Mesenchymal stem cell (in vitro differentiated cells and primary cell): Measurements from ENCODE around the gene TICAM1.

Experiments
- DNase-seq: peaks from one replicate; pipeline ENCODE4 v3.0.0-alpha.2; 2013
- H2AFZ ChIP-seq: one replicate; pipeline ENCODE4 v1.6.1; 2013; ENCODE audit warnings: low read depth, mild to moderate bottlenecking, control low read depth, inconsistent platforms, low read length, moderate library complexity
- H2AK5ac ChIP-seq: 2 replicates; pipeline ENCODE4 v1.6.1; 2013; ENCODE audit warnings: low read length, moderate library complexity, mild to moderate bottlenecking, inconsistent platforms; ENCODE audit not compliant: severe bottlenecking
- H2BK120ac ChIP-seq: one replicate; pipeline ENCODE4 v1.6.1; 2013; ENCODE audit warnings: low read depth, mild to moderate bottlenecking, inconsistent platforms, low read length, moderate library complexity
- H2BK12ac ChIP-seq, 2 experiments: one replicate each; pipeline ENCODE4 v1.6.1; 2013; ENCODE audit warnings: inconsistent platforms in 2 of 2, low read length in 2 of 2, mild to moderate bottlenecking in 2 of 2, moderate library complexity in 2 of 2, control low read depth in 1 of 2
- H2BK15ac ChIP-seq: one replicate; pipeline ENCODE4 v1.6.1; 2013; ENCODE audit warnings: mild to moderate bottlenecking, low read depth, inconsistent platforms; ENCODE audit not compliant: poor library complexity, severe bottlenecking
- H2BK5ac ChIP-seq: 2 replicates; pipeline ENCODE4 v1.6.1; 2013; ENCODE audit warnings: low read depth, mild to moderate bottlenecking, low read length, control low read depth, inconsistent platforms; ENCODE audit not compliant: poor library complexity, severe bottlenecking
- H3K14ac ChIP-seq, 2 experiments: one replicate each; pipeline ENCODE4 v1.6.1; 2013; ENCODE audit warnings: inconsistent platforms in 2 of 2, low read length in 2 of 2, control low read depth in 1 of 2, mild to moderate bottlenecking in 1 of 2, moderate library complexity in 1 of 2
- H3K18ac ChIP-seq, 2 experiments: one replicate each; pipeline ENCODE4 v1.6.1; 2013; ENCODE audit warnings: inconsistent platforms in 2 of 2, low read length in 2 of 2, control low read depth in 1 of 2, low read depth in 1 of 2, mild to moderate bottlenecking in 1 of 2
- H3K23ac ChIP-seq, 2 experiments: one replicate each; pipeline ENCODE4 v1.6.1; 2013; ENCODE audit warnings: inconsistent platforms in 2 of 2, low read length in 2 of 2, mild to moderate bottlenecking in 2 of 2, moderate library complexity in 2 of 2, control low read depth in 1 of 2
- H3K27ac ChIP-seq: 2 replicates; pipeline ENCODE4 v1.5.1; 2013; ENCODE audit warnings: mild to moderate bottlenecking, moderate library complexity, low read length, control low read depth, inconsistent platforms; ENCODE audit not compliant: poor library complexity, severe bottlenecking
- H3K27me3 ChIP-seq, 2 experiments: 2 replicates each; pipeline versions ENCODE4 v1.6.1 to v1.7.0; 2013; ENCODE audit warnings: low read length in 2 of 2, mild to moderate bottlenecking in 2 of 2, moderate library complexity in 2 of 2, control low read depth in 1 of 2, inconsistent platforms in 1 of 2; ENCODE audit not compliant: control insufficient read depth in 1 of 2, insufficient read depth in 1 of 2
- H3K36me3 ChIP-seq, 2 experiments: 2 replicates each; pipeline versions ENCODE4 v1.6.1 to v1.7.0; 2013; ENCODE audit warnings: low read length in 2 of 2, control low read depth in 1 of 2, inconsistent platforms in 1 of 2, low read depth in 1 of 2, mild to moderate bottlenecking in 1 of 2; ENCODE audit not compliant: insufficient read depth in 2 of 2, control insufficient read depth in 1 of 2
- H3K4ac ChIP-seq, 2 experiments: one replicate each; pipeline ENCODE4 v1.6.1; 2013; ENCODE audit warnings: inconsistent platforms in 2 of 2, low read length in 2 of 2, mild to moderate bottlenecking in 2 of 2, moderate library complexity in 2 of 2, control low read depth in 1 of 2, low read depth in 1 of 2
- H3K4me1 ChIP-seq: 2 replicates; pipeline ENCODE4 v1.6.1; 2013; ENCODE audit warnings: low read depth, low read length, control low read depth; ENCODE audit not compliant: control insufficient read depth, insufficient read depth
- H3K4me2 ChIP-seq: 2 replicates; pipeline ENCODE4 v1.6.1; 2013; ENCODE audit warnings: low read length, mild to moderate bottlenecking, inconsistent platforms; ENCODE audit not compliant: poor library complexity, severe bottlenecking
- H3K4me3 ChIP-seq, 2 experiments: 2 replicates each; pipeline versions ENCODE4 v1.5.1 to v1.7.0; 2013; ENCODE audit warnings: low read length in 2 of 2, mild to moderate bottlenecking in 2 of 2, control low read depth in 1 of 2, low read depth in 1 of 2; ENCODE audit not compliant: insufficient read depth in 1 of 2
- H3K79me1 ChIP-seq: replicated peaks from 2 replicates; pipeline ENCODE4 v1.6.1; 2013; ENCODE audit warnings: mild to moderate bottlenecking, control low read depth, low read length, inconsistent platforms; ENCODE audit not compliant: poor library complexity, severe bottlenecking
- H3K9ac ChIP-seq: 2 replicates; pipeline ENCODE4 v1.7.0; 2013; ENCODE audit warnings: mild to moderate bottlenecking, low read length, moderate library complexity
- H3K9me3 ChIP-seq: 2 replicates; pipeline ENCODE4 v1.7.0; 2013; ENCODE audit warnings: mild to moderate bottlenecking, low read length; ENCODE audit not compliant: control insufficient read depth
- H4K8ac ChIP-seq: one replicate; pipeline ENCODE4 v1.6.1; 2013; ENCODE audit warnings: inconsistent platforms, mild to moderate bottlenecking, low read length, moderate library complexity
- H4K91ac ChIP-seq: one replicate; pipeline ENCODE4 v1.6.1; 2013; ENCODE audit warnings: mild to moderate bottlenecking, low read length, inconsistent platforms
- WGBS: methylation state at CpG from one replicate; pipeline ENCODE4 v1.1.7; 2013; ENCODE audit warnings: mixed read lengths; 5-methylcytosine and 5-hydroxymethylcytosine counted together

Gene TICAM1

DNA sequence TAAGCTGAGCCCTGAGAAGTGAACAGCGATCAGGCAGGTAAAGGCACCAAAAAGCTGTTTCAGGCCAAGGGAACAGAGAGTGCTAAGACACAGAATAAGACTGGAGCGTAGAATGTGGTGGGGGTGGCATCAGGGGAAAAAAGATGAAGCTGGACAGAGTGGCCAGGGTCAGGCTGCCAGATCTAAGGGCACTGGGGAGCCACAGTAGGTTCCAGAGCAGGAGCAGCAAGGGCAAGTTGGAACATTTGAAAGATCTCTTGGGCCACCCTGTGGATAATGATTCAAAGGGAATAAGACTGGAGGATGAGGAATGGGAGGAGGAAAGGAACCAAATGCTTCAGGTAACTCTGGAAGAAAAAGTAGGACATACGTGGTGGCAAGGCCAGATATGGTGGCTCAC is 42.4 kb upstream of the TICAM1 start:
- H3K23ac ChIP-seq: no peak overlapping the region
- no peak for DNase-seq
- H2BK15ac ChIP-seq: peak overlapping the region; percentile 46
- H4K91ac ChIP-seq: no peak overlapping the region
- H3K14ac ChIP-seq: no peak overlapping the region
- WGBS: 89% methylated on average over 3 of the region's 3 CpGs
- H3K36me3 ChIP-seq: no peaks in the 10 kb centered on the region
- H3K4me1 ChIP-seq: peaks cover 21% of the 10 kb centered on the region
- no peak overlapping the region for H3K4me3 ChIP-seq
- no peak overlapping the region for H3K9ac ChIP-seq
- H3K4ac ChIP-seq: no peak overlapping the region
- peak overlapping the region; percentile 69 for H2AK5ac ChIP-seq
- no peak overlapping the region for H3K27ac ChIP-seq
- no peak overlapping the region for H2BK12ac ChIP-seq
- H3K79me1 ChIP-seq: no peaks in the 10 kb centered on the region
- no peaks in the 10 kb centered on the region for H3K9me3 ChIP-seq
- H2AFZ ChIP-seq: no peak overlapping the region
- no peaks in the 10 kb centered on the region for H3K27me3 ChIP-seq
- no peak overlapping the region for H3K18ac ChIP-seq
- H2BK120ac ChIP-seq: no peak overlapping the region
- H4K8ac ChIP-seq: no peak overlapping the region
- H2BK5ac ChIP-seq: no peak overlapping the region
- H3K4me2 ChIP-seq: no peak overlapping the region

DNA sequence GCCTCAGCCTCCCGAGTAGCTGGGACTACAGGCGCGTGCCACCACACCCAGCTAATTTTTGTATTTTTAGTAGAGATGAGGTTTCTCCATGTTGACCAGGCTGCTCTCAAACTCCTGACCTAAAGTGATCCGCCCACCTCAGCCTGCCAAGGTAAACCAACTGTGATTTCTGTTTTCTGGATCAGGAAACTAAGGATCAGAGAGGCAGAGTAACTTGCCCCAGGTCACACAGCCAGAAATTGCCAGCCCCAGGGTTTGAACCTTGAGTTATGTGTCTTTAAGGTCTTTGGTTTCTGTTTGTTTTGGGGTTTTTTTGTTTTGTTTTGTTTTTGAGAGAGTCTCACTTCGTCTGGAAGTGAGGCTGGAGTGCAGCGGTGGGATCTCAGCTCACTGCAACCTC is 40.2 kb upstream of the TICAM1 start:
- Histone ChIP-seq H3K4me1 (peaks cover 9% of the 10 kb centered on the region), H3K27ac (no peak overlapping the region), H3K4me3 (no peak overlapping the region), H2AFZ (no peak overlapping the region), H3K14ac (no peak overlapping the region), H3K79me1 (peaks cover 1% of the 10 kb centered on the region), H4K91ac (no peak overlapping the region), H2AK5ac (peak overlapping the region; percentile 32), H3K9me3 (no peaks in the 10 kb centered on the region), H3K18ac (no peak overlapping the region), H3K4me2 (no peak overlapping the region), H3K36me3 (no peaks in the 10 kb centered on the region), H2BK5ac (peak overlapping the region; percentile 62), H4K8ac (no peak overlapping the region), H2BK120ac (no peak overlapping the region), H2BK12ac (peak overlapping the region in 1 of 2 experiments; percentile 60), H3K9ac (no peak overlapping the region), H3K23ac (no peak overlapping the region), H3K27me3 (no peaks in the 10 kb centered on the region), H2BK15ac (no peak overlapping the region), H3K4ac (no peak overlapping the region)
- WGBS: 47% methylated on average over 3 of the region's 6 CpGs
- DNase-seq: no peak

DNA sequence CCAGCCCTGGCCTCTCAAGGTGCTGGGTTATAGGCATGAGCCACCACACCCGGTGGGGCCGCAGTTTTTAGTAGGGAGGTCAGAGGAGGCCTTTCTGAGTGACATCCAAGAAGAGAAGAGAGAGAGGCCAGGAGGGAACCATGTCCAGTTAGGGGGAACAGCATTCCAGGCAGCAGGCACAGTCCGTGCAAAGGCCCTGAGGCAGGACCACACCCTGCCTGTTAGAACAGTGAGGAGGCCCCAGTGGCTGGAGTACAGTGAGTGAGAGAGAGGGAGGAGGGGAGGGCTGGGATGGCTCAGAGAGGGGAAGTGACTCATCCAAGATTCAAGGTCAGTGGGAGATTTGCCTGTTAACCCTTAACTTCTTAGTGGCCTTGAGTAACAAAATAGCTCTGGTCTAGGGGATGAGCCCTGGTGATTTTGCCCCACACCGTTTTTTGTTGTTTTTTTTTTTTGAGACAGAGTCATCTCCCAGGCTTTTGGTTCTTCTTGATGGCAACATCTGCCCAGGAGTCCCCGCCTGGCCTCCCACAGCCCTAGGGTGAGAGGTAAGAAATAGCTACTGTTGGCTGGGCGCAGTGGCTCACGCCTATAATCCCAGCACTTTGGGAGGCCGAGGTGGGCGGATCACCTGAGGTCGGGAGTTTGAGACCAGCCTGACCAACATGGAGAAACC is 38.7 kb upstream of the TICAM1 start:
- peak overlapping the region; percentile 89 for H2AK5ac ChIP-seq
- no peak overlapping the region for H3K4me3 ChIP-seq
- peak overlapping the region; percentile 83 for H3K27ac ChIP-seq
- WGBS: 49% methylated on average over 10 of the region's 10 CpGs
- H2AFZ ChIP-seq: no peak overlapping the region
- peak overlapping the region; percentile 58 for H3K9ac ChIP-seq
- peaks cover 1% of the 10 kb centered on the region for H3K79me1 ChIP-seq
- H4K91ac ChIP-seq: peak overlapping the region; percentile 86
- H4K8ac ChIP-seq: peak overlapping the region; percentile 91
- H3K36me3 ChIP-seq: peaks cover 0 to 3% of the 10 kb centered on the region in 2 experiments
- no peaks in the 10 kb centered on the region for H3K9me3 ChIP-seq
- H2BK15ac ChIP-seq: peak overlapping the region; percentile 83
- H2BK12ac ChIP-seq: peak overlapping the region; percentile 38 to 79
- H2BK120ac ChIP-seq: peak overlapping the region; percentile 88
- H3K4me1 ChIP-seq: peaks cover 16% of the 10 kb centered on the region
- H3K4ac ChIP-seq: peak overlapping the region in 1 of 2 experiments; percentile 94
- H2BK5ac ChIP-seq: peak overlapping the region; percentile 61
- H3K14ac ChIP-seq: no peak overlapping the region
- peak overlapping the region; percentile 36 for H3K4me2 ChIP-seq
- H3K18ac ChIP-seq: peak overlapping the region; percentile 88 to 96
- DNase-seq: peak; percentile 97
- no peak overlapping the region for H3K23ac ChIP-seq
- no peaks in the 10 kb centered on the region for H3K27me3 ChIP-seq

DNA sequence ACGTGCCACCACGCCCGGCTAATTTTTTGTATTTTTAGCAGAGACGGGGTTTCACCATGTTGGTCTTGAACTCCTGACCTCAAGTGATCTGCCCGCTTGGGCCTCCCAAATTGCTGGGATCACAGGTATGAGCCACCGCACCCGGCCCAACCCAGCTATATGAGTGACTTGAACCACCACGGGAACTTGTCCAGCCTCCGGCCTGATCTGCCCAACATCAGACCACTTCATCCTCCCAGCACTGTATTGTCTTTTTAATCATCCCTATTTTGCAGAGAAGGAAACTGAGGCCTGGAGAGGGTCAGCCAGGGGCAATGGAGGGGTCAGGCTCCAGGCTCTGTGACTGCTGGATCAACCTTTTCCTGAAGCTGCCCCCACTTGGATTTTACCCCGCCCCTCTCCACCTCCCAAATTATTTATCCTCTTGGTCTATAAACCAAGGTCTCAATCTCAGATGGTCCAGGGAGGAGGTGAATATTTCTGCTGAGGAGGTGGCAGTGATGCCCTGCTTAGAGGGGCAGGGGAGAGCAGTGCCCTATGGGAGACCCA is 36.8 kb upstream of the TICAM1 start:
- 84% methylated on average over 9 of the region's 10 CpGs for WGBS
- H2BK5ac ChIP-seq: no peak overlapping the region
- H3K27me3 ChIP-seq: no peaks in the 10 kb centered on the region
- H2AK5ac ChIP-seq: peak overlapping the region; percentile 75
- H3K9ac ChIP-seq: peak overlapping the region; percentile 98
- H2BK15ac ChIP-seq: no peak overlapping the region
- H3K79me1 ChIP-seq: peaks cover 1% of the 10 kb centered on the region
- no peaks in the 10 kb centered on the region for H3K9me3 ChIP-seq
- H4K8ac ChIP-seq: no peak overlapping the region
- H3K4me1 ChIP-seq: peaks cover 23% of the 10 kb centered on the region
- DNase-seq: no peak
- peak overlapping the region in 1 of 2 experiments; percentile 98 for H3K18ac ChIP-seq
- no peak overlapping the region for H3K14ac ChIP-seq
- no peak overlapping the region for H3K4me2 ChIP-seq
- no peak overlapping the region for H4K91ac ChIP-seq
- no peak overlapping the region for H2AFZ ChIP-seq
- no peak overlapping the region for H3K23ac ChIP-seq
- H2BK12ac ChIP-seq: peak overlapping the region; percentile 80 to 97
- H3K4ac ChIP-seq: peak overlapping the region; percentile 43 to 52
- peaks cover 10 to 12% of the 10 kb centered on the region in 2 experiments for H3K36me3 ChIP-seq
- peak overlapping the region in 1 of 2 experiments; percentile 100 for H3K4me3 ChIP-seq
- no peak overlapping the region for H2BK120ac ChIP-seq
- H3K27ac ChIP-seq: no peak overlapping the region
